Measurements from ENCODE around the gene TMIGD1.

Gene TMIGD1

DNA sequence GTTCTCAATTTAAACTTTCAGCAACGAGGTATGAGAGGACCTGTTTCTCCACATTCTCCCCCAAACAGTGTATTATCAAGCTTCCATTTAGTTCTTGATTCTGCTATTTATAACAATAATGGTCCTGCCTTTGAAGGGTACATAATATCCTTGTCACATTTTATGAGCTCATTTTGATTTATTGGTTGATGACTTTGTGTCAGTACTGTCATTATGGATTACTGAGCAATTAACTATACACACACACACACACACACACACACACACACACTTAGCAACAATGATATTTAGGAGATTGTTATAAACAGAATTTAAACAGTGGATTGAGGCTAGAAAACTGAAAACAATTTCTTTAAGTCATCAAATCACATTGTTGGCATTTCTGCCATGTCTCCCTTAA, 7.0 kb downstream of the TMIGD1 start:
- no peak for DNase-seq

DNA sequence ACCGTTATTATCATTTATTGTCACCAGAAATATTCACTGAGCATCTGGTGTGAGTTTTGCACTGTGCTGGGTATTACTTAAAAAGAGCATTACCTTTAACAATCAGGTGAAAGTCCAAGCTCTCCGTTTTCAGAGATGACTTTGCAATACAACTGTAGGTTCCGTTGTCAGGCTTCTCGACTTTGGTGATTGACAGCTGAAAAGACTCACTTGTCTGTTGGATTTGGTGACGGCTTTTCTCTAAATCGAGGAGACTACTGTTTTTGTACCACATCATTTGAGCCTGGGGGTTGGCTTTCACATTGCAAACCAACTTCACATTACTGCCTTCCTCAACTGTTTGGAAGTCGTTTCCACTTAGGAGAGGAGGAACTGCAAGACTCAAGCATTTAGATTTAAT, 9.1 kb downstream of the TMIGD1 start:
- no peak for DNase-seq

DNA sequence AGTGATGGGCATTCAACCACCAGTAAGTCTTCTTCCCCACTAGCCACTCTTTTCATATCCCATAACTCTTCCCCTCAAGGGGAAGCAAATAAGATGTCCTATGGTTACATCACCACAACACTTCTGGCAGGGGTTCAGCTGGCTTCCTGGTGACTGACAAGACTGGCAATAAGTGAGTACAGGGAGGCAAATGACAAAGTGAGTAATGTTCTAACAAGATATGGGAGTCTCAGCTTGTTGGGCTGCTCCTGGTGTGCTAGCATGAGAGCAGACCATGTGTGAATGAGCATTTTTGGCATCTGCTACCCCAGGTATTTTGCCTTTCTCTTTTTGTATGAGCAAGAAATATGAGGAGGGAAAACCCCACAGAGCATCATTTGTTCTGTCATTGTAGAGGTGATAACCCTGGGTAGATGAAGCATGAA, 9.9 kb downstream of the TMIGD1 start:
- peak; percentile 55 for DNase-seq

DNA sequence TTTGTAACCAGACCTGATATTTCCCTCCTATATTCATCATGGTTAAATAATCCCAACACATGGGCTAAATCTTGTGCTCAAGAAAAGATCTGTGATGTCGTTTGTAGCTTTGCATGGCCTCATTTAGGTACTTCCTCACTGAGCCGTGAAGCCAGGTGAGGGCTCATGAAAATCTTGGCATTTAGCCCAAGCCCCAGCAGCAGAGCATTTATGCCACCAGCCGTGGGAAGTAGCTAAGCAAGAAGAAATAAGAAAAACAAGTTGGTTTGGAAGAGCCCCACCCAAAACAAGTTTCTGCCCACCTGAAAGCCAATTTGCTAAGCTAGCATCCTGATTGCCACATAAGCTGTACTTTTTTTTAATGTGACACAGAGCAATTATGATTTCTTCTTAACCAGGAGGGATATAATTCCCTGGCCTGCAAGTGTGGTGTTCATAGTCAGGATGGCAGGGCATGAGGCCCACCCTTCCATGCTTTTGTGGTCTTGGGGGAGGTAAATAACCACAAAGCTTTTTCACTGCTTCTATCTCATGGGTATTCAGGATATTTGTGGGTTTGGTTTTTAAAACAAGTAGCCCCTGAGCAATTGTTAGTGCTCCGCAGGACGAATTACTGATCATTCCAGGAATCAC, 10.5 kb downstream of the TMIGD1 start:
- peak; percentile 20 for DNase-seq

DNA sequence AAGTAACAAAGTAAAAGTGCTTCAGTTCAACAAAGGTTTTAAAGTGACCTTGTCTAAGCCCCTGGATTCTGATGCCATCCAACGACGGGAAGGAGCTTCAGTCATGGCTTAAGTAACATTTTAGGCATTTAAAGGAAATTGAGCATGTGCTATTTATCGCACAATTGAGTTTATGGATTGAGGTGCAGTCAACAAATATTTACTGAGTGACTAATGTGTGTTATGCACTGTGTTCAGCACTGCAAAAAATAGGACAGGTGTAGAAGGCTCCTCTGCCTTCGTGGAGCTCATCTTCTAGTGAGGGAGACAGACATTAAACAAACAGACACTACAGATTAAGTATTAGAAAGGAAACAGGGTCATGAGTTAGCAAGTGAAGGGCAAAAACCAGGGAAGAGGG, 12.5 kb downstream of the TMIGD1 start:
- DNase-seq = no peak

DNA sequence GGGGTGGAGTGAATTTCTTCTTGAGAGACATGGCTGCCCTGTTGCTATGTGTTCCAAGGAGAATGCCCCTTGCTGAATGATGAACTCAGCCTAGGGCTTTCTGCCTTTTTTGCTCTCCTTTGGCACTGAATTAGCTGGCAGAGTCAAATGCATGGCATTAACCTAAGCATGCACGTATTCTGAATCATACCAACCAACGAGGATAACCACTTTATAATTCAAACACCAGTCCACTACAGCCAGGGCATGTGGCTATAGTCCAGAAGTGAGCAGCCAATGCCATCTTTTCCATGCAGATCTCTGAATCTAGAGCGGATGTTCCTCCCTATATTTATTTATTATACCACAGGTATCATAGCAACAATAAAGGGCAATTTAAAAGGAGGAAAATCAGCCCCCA, 15.7 kb downstream of the TMIGD1 start:
- no peak for DNase-seq

DNA sequence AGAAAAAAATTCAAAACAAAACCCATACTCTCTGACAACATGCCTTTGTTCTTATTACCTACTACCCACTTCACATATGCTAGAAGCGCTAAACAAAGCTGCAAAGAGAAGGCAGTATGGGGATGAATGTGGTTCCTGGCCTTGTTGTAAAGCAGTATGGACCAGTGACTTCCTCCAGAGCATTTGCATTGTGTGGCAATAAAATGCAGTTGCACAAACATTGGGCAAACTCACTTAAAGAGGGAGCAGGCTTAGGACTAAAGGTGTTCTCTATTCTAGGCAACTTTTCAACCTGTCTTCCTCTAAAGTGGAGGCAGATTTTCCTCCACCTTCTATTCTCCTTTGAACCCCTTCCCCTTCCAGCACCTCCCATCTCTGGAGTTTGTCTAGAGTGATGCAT, 17.1 kb downstream of the TMIGD1 start:
- no peak for DNase-seq

DNA sequence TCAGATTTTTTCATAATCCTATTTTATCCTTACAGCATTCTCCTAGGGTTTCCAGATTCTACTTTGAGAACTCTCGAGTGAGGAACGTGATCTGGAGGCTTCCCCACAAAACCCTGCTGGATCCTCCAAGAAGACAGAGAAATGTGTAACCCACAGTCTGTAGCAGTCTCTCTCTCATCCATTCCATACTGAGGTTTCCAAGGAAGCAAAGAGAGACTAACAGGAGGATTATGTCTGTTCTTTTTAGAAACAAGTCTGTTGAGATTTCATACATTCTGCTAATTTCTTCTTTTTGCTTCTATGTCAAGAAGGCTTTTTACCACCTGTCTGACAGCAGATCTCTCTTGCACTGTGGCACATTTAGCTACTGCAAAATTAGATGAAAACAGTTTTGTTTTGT, 18.8 kb downstream of the TMIGD1 start:
- DNase-seq = no peak

DNA sequence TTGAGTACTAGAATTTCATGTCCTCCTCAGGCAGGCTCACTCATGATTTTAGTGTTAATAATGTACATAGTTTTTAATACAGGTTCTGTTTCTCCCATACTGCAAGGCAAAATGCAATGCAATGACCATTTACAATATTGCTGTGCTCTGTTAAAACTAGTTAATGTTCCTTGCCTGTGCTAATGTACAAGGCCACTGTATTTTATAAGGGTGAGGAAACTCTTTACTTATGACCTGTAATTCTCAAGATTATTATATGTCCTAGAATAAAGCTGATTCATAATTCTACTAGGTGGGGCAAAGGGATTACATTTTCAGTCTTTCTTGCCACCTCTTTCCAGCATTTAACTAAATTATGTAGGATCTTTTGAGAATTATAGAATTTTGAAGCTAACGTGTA, 19.4 kb downstream of the TMIGD1 start:
- no peak for DNase-seq

DNA sequence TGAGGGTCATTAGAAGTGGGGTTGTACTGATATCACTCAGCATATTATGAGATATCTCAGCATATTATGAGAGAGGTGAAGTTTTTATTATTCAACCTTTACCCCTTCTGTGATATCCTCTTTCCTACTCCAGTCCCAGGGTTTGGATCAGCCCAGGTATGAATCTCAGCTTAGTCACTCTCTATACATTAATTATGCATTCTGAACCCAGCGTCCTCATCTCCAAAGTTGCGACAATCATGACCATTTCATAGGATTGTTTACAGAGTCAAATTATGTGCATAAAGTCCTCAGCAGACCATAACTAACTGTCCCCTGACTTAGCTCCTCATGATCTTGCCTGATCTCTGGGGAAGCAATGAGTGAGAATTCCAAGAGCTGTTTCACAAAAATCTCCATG, 21.6 kb downstream of the TMIGD1 start:
- no peak for DNase-seq

DNA sequence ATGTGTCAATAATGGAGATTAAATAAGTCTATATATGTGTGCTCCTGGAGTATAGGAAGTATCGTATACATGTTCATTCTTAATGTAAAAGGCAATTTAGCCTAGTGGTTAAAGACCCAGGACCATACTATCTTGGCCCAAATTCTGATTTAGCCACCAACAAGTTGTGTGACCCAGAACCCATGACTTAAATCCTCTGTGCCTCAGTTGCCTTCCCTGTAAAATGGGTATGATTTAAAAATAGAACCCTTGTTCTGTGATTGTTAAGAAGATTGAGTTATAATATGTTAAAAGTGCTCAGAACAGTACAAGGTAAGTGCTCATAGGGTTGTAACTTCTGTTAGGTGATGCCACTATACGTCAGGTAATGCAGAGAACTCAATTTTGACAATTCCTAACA, 23.3 kb downstream of the TMIGD1 start:
- no peak for DNase-seq

DNA sequence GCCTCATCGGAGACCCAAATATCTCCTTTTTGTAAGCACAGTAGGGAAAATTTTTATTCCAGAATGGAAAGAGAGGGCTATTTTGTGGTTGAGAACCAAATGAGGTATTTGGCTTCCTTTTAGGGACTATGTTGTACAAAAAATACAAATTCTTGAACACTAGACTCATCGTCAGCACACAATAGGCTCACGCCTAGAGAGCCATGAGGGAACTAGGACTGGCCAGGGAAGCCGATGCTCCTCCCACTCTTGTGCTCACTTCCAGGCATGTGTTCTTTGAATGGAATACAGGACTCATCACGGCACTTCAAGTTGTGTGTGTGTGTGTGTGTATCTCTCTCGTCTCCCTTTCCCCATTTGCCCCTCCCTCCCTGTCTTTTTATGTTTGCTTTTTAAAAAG, 24.3 kb downstream of the TMIGD1 start:
- no peak for DNase-seq

DNA sequence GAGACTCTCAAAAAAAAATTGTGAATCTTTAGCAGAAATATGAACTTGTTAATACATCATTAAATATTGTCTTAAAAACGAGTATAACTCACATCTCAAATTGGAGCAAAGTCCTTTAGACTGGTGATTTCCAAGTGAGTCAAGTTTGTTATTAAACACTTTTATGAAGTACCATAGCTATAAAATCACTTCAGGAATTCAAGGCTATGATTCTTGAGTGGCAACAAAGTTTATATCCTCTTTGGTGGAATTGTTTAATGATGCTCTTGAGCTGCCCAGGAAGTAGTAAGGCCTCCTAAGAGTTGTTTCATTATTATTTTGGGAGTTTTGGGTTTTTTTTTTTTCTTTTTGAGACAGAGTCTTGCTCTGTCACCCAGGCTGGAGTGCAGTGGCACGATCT, 25.5 kb downstream of the TMIGD1 start:
- no peak for DNase-seq

DNA sequence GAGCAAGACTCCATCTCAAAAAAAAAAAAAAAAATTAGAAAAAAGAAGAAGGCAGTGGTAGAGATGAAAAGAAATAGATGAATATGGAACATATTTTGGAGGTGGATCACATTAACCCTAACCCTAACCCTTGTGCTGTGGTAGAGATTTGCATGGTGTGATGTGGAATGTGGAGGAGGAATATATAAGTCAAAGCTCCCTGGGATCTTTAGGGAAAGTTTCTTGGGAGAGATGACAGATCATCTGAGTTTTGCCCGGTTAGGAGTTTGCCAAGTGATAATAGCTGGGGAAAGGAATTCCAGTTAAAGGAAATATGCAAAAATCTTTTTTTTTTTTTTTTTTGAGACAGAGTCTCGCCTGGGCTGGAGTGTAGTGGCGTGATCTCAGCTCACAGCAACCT, 29.1 kb downstream of the TMIGD1 start:
- DNase-seq = no peak

DNA sequence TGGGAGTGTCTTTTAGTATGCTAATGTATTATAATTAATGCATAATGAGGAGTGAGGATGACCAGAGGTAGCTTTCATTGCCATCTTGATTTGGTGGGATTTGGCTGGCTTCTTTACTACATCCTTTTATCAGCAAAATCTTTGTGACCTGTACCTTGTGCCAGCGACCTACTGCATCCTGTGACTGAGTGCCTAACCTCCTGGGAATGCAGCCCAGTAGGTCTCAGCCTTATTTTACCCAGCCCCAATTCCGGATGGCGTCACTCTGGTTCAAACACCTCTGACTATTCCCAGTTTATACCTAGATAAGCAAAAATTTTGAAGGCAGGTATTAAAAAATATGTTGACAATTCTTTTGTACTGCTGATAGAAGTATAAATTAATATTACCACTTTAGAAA, 31.6 kb downstream of the TMIGD1 start:
- DNase-seq = no peak

DNA sequence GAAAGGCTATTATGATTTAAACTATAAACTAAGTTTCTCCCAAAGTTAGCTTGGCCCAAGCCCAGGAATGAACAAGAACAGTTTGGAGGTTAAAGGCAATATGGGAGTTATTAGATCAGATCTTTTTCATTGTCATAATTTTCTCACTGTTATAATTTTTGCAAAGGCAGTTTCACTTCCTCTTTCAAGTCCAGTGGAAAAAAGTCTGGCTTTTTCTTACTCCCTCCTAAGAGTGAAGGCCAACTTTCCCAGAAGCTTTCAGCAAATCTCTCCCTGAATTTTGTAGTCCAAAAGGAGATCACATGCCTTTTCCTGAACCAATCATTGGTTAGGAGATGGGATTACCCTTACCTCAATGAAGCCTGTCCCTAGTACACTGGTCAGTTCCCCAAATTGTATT, 33.0 kb downstream of the TMIGD1 start:
- no peak for DNase-seq

DNA sequence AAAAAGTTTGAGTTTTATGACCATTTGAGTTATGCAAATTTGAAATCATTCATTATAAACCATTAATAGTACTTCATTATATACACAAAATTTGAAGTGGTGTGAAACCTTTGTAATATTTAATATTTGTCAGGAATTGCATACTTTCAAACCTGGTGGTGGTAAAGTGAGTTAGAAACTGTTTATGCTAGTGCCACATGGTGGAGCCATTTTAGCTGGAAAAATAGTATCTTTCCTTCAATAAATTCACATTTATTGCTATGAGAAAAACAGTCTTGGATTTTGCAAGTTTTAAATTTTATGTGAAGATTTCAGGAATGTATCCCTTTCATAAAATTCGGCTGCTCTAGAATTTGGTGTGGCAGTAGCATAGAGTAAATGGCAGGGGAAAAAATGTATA, 34.9 kb downstream of the TMIGD1 start:
- DNase-seq = no peak

DNA sequence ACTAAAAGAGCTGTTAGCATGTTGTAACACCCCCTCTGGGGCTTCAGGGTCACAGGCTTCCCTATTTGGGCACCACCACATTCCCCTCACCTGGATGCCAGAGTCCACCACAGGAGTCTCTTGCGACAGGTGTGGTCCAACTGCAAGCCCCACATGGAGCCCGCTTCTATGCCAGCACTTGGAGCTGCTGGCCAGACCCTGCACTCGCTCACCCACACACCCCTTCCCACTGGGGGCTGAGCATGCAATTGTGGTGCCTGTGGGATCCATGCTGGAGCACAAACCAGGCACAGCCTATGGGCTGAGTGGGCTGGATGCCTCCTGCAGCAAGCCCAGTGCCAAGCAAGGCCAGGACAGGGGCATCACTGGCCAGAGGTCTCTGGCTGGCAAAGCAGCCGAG, 36.1 kb downstream of the TMIGD1 start:
- no peak for DNase-seq

DNA sequence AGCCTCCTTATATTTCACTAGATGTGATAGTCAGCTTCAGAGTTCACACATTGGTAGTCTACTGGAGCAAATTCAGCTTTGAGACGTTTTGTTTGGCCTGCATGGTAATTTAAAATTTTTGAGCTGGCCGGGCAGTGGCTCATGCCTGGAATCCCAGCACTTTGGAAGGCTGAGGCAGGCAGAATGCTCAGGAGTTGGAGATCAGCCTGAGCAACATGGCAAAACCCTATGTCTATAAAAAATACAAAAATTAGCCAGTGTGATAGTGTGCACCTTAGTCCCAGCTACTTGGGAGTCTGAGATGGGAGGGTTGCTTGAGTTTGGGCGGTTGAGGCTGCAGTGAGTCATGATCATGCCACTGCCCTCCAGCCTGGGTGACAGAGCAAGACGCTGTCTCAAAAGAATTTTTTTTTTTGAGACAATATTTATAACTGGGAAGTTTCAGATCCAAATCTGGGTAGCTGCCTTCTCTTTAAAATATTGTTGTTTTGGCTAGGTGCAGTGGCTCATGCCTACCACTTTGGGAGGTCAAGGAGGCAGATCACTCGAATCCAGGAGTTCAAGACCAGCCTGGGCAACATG, 37.3 kb downstream of the TMIGD1 start:
- no peak for DNase-seq

DNA sequence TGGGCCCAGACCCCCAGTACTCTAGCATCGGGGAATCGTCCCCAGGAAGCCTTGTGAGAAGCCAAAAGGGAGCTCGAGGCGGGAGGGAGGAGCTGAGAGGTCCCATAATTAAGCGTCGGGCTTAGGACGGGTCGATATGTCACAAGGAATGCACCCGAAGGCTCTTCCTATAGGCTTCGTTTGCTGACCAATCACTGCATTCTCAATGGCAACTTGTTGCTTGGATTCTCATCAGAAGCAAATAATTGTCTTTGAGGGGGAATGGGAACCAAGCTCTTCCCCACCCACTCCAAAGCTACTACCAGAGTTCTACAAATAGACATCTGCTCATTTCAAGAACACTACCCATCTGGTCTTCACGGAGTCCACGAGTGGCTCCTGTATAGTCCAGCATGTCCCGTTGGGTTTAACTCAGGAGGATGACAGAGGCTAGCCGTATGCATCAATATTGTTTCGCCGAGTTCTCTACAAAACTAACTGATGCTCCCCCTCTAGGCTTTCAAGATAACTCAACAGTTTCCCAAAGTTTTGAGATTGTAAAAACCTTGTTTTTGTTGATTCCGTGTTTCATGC, 41.5 kb downstream of the TMIGD1 start:
- no peak for DNase-seq

DNA sequence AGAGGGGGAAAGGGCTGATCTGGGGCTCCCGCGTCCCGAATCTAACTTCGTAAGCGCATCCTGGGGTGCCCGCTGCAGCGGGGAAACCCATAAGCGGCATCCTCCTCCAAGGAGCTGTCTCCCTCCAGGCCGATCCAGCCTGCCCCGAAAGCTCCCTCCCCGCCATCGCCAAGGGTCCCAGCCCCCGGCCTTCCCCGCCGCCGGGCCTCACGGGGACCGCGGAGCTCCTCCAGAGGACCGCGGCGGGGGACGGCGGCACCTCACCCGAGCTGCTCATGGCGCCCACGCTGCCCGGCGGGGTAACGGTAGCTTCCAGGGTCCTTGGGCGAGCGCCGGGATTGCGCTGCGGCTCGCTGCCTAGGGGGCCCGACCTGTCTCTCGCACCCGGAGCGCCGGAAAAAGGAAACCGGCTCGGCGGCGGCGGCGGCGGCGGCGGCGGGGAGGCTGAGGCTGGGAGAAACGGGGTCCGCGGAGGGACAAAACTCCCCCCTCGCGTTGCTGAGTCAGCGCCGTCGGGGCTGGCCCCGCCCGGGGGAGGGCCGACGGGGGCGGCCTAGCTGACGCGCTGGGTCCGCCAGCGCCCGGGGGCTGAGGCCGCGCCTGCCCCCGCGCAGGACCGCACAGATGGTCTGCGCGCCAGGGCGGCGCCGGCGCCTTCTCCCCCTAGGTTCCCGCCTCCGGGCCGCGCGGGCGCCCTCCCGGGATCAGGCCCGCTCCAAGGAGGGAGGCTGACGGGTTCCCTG, 42.1 kb downstream of the TMIGD1 start, which contains the start of gene BLMH:
BLMH (minus strand) TSS at position 402 of the 743 bp plus-strand sequence; CDS start at position 277, 125 bp downstream.
- peak; percentile 71 for DNase-seq

DNA sequence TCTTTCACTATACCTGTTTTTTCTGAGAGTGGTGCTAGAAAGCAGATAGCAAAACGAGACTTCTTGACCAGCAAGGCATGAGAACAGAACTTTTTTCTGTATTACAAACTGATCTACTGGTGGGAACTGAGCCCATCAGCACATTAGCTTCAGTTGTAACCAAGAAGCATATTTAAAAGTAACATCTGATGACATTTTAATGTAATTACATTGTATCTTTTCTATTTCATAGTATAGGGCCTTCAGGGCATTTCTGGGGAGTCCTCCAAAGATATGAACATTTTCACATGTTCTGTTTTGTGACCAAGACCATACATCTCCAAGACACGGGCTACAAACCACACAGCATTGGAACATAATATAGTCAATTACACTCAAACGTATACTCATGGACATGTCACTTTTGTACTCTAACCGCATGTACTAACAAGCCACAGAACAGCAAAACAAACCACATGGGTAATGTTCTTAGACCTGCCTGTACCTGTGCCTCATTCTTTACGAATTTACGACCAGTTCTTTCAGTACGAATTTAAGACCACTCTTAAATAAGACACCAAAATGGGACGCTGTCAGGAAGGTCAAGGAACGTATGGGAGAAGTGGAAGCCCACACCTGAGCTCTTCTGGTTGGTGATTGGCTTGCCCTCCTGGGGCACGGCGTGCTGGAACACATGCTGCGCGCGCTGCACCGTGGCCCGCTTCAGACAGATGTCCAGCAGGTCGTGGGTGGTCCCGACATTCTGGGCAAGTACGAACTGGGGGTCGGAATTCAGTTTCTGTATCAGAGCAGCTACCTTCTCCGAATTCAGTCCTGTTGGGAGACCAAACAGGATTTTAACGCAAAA, 42.9 kb downstream of the TMIGD1 start:
- DNase-seq = no peak

DNA sequence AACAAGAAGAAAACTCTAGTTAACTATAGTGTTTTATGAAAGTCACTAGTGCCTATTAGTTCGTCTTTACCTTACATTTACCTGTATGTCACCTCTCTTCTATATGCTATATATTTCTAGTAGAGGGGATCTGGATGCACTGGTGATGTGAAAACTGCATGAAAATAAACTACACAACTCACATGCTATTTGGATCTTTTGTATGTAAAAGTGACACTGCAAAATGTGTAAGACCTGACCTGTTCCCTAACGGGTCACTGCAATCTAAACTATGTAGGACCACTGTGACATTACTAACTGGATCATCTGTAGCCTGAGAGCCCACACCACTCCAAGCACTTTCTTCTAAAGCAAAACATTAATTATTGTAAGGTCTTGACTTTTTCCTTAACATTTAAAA, 43.8 kb downstream of the TMIGD1 start:
- DNase-seq = no peak
